Subcutaneous adipose tissue (tissue), 4 donors: ENCODE data around the gene ATXN2. TPM values are rescaled to one million over a fixed set of nuclear protein-coding genes. Genes with fewer than 3 reads are reported as not detected.

Experiments used
- CTCF ChIP-seq: fragments of 450-650 bp; IDR thresholded peaks from one replicate; pipeline ENCODE4 v1.5.1; 2016; ENCODE audit warnings: low read depth, mild to moderate bottlenecking, control low read depth, antibody characterized with exemption, moderate library complexity
- total RNA-seq, 4 donors: library from RNA; depleted of rRNA; stranded (reverse); fragments of >200 nt; gene quantifications; one replicate each; pipeline ENCODE4 v1.1.0, GENCODE V29; 2016

ATXN2 gene
- total RNA-seq, 4 donors from 2014 or later, result 39.4 to 56.1 (median 45.6) TPM

- TF ChIP-seq CTCF, result no peak
These were observed 52.9 kb downstream of the ATXN2 start for GRCh38 chr12:111546171-111546570.

GRCh38 chr12:111544032-111544431, 55.1 kb downstream of the ATXN2 start:
- no peak for TF ChIP-seq CTCF

- TF ChIP-seq CTCF, result no peak
These were observed 66.4 kb downstream of the ATXN2 start for GRCh38 chr12:111532751-111533150.

DNA sequence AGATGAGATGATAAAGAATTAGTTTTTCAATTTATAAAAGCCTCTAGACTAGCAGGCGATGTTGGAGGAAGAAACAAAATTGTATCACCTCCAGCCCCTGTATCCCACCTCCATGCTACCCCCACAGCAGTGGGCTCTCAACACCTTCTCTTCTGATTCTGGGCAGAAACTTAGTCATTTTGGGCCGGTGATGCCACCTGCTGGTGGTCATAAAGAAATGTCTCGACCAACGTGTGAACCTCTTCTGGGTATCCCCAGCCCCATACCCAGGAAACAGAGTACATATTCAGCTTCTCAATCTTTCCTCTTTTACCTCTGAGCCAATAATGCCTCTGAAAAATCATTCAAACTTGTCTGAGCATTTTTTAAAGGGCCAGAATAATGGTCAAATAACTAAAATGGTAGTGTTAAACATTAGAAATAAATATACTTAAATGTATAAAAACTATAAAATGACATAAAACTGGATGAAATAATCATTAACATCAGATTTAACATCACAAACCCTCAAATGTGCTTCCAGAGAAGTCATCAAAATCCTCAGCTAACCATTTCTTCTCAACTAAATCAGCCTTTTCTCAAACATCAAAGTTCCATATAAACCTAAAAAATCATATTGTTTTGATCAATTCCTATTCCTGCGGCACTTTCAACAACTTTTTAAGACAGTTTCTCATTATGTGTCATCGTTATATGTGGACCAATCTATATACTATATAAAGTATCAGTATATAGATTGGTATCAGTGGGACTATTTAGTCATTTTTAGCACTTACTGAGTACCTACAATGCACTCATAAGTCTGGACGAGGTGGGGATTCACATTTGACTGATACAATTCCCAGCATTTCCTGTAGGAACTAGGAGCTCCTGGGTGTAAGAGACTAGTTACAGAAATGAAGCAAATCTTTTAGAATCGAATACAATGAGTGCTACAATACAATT, 69.4 kb downstream of the ATXN2 start:
- TF ChIP-seq CTCF, result no peak

DNA sequence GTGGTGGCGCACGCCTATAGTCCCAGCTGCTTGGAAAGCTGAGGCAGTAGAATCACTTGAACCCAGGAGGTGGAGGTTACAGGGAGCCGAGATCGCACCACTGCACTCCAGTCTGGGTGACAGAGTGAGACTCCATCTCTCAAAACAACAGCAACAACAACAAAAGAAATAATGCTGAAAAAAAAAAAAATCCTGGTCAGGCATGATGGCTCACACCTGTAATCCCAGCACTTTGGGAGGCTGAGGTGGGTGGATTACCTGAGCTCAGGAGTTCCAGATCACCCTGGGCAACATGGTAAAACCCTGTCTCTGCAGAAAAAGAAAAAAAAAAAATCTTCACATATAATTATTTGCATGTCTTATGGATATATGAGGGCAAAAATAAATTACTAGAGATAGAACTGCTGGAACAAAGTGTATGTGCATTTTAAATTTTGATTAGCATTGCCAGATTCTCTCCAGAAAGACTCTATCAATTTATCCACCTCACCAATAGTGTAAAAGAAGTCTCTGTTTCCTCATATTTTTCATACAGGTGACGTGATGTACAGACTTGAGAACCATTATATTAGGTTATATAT, 75.4 kb downstream of the ATXN2 start:
- TF ChIP-seq CTCF, result no peak

GRCh38 chr12:111521801-111522200, 77.3 kb downstream of the ATXN2 start:
- no peak for TF ChIP-seq CTCF

DNA sequence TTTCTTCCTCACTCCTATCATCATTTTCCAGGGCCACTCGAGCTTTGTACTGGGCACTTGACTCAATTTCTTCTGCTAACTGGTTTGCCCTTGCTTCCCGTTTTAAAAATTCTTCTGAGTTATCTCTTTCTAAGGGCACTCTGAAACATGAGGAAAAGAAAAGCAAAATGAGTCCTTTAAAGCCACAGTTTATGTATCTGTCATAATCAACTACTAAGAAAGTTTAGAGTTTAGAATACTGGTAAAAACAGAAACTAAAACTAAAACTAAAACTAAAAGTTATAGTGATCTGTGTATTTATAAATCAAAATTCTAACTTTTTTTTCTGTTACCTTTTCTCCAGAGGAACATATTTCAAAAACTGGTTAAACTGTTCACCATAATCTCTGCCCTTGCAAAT, 79.2 kb downstream of the ATXN2 start:
- TF ChIP-seq CTCF, result no peak
